ENCODE data around the gene HSPBP1. TPM values are rescaled to one million over a fixed set of nuclear protein-coding genes. Genes with fewer than 3 reads are reported as not detected.
"Not testable (repeated sequence)": the region's sequence is repeated elsewhere in the genome, so short reads cannot be mapped to it uniquely, and the experiment has no call there.

The HSPBP1 gene, protein sequence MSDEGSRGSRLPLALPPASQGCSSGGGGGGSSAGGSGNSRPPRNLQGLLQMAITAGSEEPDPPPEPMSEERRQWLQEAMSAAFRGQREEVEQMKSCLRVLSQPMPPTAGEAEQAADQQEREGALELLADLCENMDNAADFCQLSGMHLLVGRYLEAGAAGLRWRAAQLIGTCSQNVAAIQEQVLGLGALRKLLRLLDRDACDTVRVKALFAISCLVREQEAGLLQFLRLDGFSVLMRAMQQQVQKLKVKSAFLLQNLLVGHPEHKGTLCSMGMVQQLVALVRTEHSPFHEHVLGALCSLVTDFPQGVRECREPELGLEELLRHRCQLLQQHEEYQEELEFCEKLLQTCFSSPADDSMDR
- polyA plus RNA-seq, result 61.1 and 86.8 TPM in 2 replicates
- 40.9 and 46.5 TPM in 2 replicates for polyA minus RNA-seq

DNA sequence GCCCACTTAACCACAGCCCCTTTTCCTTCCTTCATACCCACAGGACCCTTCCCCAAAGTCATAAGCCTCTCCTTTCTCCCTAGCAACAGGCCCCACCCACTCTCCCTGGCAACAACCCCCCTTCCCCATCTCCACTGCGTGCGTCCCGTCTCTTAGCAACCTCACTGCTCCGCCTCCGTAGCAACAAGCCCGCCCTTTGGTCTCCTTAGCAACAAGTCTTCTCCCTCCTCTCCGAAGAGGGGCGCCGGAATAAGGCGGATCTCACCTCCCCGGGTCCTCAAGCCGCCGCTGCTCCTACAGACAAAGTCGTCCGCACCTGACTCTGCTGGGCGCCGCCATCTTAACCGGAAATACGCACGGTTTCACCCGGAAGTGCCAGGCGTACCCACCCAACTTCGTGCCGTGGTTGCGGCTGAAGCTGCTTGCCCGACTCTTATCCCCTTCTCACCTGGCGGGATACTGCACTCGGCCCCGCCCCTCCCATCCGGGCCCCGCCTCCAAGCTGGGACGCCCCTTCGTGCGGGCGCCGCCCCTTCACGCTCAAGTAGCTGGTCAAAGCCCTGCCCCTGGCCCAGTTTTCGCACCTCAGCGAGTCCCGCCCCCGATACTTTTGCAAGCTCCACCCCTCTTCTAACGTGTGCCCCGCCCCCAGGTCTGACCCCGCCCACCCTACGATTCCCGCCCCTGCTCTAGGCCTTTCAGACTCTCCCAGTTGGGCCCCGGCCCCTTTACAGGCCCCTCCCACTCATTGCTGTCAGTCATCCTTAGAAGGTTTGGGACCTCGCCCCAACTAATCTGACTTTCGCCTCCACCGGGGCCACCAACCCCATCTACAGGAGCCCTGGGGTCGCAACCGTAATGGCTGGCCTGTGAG is at the start of gene HSPBP1:
Gene HSPBP1, minus strand, starts transcription at position 341 of the 874 bp plus-strand sequence. CDS start 502 bp downstream, outside the sequence.
- H3F3A ChIP-seq (ENCODE audit: insufficient read depth, low read length, poor library complexity, severe bottlenecking), result no peaks in the 10 kb centered on the region
- no peaks in the 10 kb centered on the region for H3K36me3 ChIP-seq (ENCODE audit: insufficient read depth, low read length)
- H3K27me3 ChIP-seq (ENCODE audit: insufficient read depth, low read depth, low read length), result no peaks in the 10 kb centered on the region
- no peaks in the 10 kb centered on the region for H3K9me2 ChIP-seq (ENCODE audit: insufficient read depth, low read length)
- TF ChIP-seq MXI1 (conservative IDR thresholded peaks at IDR 0.05; ENCODE audit: poor library complexity, severe bottlenecking) (peak; percentile 99), POLR2AphosphoS5 (IDR thresholded peaks at IDR 0.05) (peak; percentile 91), SMC3 (conservative IDR thresholded peaks at IDR 0.05; ENCODE audit: poor library complexity) (peak; percentile 55), TAF1 (IDR thresholded peaks at IDR 0.05; ENCODE audit: low read depth) (no peak), RAD21 (conservative IDR thresholded peaks at IDR 0.05) (peak; percentile 27), CTCF (IDR thresholded peaks at IDR 0.05; ENCODE audit: poor library complexity, severe bottlenecking) (peak; percentile 19), EP300 (conservative IDR thresholded peaks at IDR 0.05; ENCODE audit: poor library complexity, severe bottlenecking) (peak; percentile 72), REST (IDR thresholded peaks at IDR 0.05; ENCODE audit: borderline replicate concordance) (peak; percentile 51), EZH2 (IDR thresholded peaks at IDR 0.05; ENCODE audit: borderline replicate concordance, insufficient read depth, low read length, poor library complexity, severe bottlenecking) (no peak)
- H3K4me2 ChIP-seq (ENCODE audit: low read length), result peak within 1 kb of the TSS; percentile 90
- no peaks in the 10 kb centered on the region for H3K9me3 ChIP-seq (ENCODE audit: low read length)
- H2AFZ ChIP-seq (ENCODE audit: low read depth, low read length), result peak within 1 kb of the TSS; percentile 69
- H3K9ac ChIP-seq (ENCODE audit: low read length), result peak within 1 kb of the TSS; percentile 85
- no peaks in the 10 kb centered on the region for H4K20me1 ChIP-seq (ENCODE audit: insufficient read depth)
- H3K79me2 ChIP-seq (replicated peaks; ENCODE audit: insufficient read depth, low read length), result peaks cover 27% of the 10 kb centered on the region
- H3K27ac ChIP-seq (ENCODE audit: low read length), result peak within 1 kb of the TSS; percentile 91
- peak within 1 kb of the TSS; percentile 90 for H3K4me3 ChIP-seq (ENCODE audit: low read length)

GRCh38 chr19:55328774-55329318 is 48.9 kb upstream of the HSPBP1 start:
- H3K79me2 ChIP-seq (replicated peaks; ENCODE audit: insufficient read depth, low read length); H4K20me1 ChIP-seq (ENCODE audit: insufficient read depth); H3K9me3 ChIP-seq (ENCODE audit: low read length); H3K9ac ChIP-seq (ENCODE audit: low read length); H3K27ac ChIP-seq (ENCODE audit: low read length); H3F3A ChIP-seq (ENCODE audit: insufficient read depth, low read length, poor library complexity, severe bottlenecking); H3K27me3 ChIP-seq (ENCODE audit: insufficient read depth, low read depth, low read length); H3K36me3 ChIP-seq (ENCODE audit: insufficient read depth, low read length); H3K9me2 ChIP-seq (ENCODE audit: insufficient read depth, low read length); H2AFZ ChIP-seq (ENCODE audit: low read depth, low read length); H3K4me3 ChIP-seq (ENCODE audit: low read length); H3K4me2 ChIP-seq (ENCODE audit: low read length): not testable (repeated sequence)

Measured in neural cell (in vitro differentiated cells).